BLaER1 (cell line): ENCODE results near the gene SCYGR5.
"Not testable (repeated sequence)": the region's sequence is repeated elsewhere in the genome, so short reads cannot be mapped to it uniquely, and the experiment has no call there.

ENCODE experiments used
- H3K27ac ChIP-seq: shearing (Covaris generic); formaldehyde crosslinking; 2 replicates; pipeline ENCODE4 v1.8.1; 2022
- H3K27me3 ChIP-seq: shearing (Covaris generic); formaldehyde crosslinking; 2 replicates; pipeline ENCODE4 v1.8.1; 2022
- H3K36me3 ChIP-seq: shearing (Covaris generic); formaldehyde crosslinking; 2 replicates; pipeline ENCODE4 v1.8.1; 2022
- H3K4me1 ChIP-seq: shearing (Covaris generic); formaldehyde crosslinking; 2 replicates; pipeline ENCODE4 v1.8.1; 2022
- H3K4me2 ChIP-seq: shearing (Covaris generic); formaldehyde crosslinking; 2 replicates; pipeline ENCODE4 v1.8.1; 2022
- H3K4me3 ChIP-seq: shearing (Covaris generic); formaldehyde crosslinking; 2 replicates; pipeline ENCODE4 v1.8.1; 2022
- H3K9ac ChIP-seq: shearing (Covaris generic); formaldehyde crosslinking; 2 replicates; pipeline ENCODE4 v1.8.1; 2022
- H3K9me3 ChIP-seq: shearing (Covaris generic); formaldehyde crosslinking; 2 replicates; pipeline ENCODE4 v1.8.1; 2022
- H4K20me1 ChIP-seq: shearing (Covaris generic); formaldehyde crosslinking; 2 replicates; pipeline ENCODE4 v1.8.1; 2022
- Cebpa-rat ChIP-seq: shearing (Covaris generic); IDR thresholded peaks from 2 replicates; pipeline ENCODE4 v1.8.1; 2022

The SCYGR5 gene

DNA sequence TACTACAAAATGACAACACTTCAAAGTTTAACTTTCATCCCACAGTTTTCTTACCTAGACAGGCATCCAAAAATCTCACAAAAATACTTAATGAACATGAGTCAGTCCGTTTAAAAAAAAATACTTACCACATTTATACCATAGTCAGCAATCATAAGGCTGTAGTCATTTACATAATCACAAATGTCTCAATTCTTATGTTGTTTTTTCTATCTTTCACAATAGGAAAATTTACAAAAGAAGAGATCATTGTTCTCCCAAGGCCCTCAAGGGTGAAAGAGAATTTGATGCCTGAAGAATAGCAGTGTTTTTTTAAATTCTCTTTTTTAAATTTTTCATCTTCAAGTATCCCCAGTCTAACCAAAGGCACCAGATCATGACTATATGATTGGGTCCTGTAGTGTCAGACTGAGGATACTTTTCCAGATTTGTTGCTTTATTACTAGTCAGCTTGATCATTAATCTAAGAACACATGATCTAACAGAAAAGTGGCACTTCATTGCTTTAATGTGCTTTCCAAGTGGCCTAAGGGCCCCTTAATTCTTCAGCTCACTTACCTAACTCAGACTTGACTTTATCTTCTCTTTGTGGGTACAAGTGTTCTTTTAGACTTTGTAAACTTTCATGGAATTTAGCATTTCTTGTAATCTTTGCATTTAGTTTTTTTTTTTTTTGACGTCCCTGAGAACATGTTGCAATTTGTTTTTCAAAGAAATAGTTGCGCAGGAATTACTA, 4.7 kb downstream of the SCYGR5 start:
- no peaks in the 10 kb centered on the region for H3K36me3 ChIP-seq
- H3K4me3 ChIP-seq: no peak overlapping the region
- H3K4me1 ChIP-seq: peaks cover 4% of the 10 kb centered on the region; the same call in 1 of the 2 replicates
- no peak overlapping the region for H3K9ac ChIP-seq
- H3K4me2 ChIP-seq: no peak overlapping the region
- no peaks in the 10 kb centered on the region for H4K20me1 ChIP-seq
- no peaks in the 10 kb centered on the region for H3K27me3 ChIP-seq
- no peaks in the 10 kb centered on the region; the same call in 1 of the 2 replicates for H3K9me3 ChIP-seq
- TF ChIP-seq Cebpa-rat: no peak
- no peak overlapping the region for H3K27ac ChIP-seq

DNA sequence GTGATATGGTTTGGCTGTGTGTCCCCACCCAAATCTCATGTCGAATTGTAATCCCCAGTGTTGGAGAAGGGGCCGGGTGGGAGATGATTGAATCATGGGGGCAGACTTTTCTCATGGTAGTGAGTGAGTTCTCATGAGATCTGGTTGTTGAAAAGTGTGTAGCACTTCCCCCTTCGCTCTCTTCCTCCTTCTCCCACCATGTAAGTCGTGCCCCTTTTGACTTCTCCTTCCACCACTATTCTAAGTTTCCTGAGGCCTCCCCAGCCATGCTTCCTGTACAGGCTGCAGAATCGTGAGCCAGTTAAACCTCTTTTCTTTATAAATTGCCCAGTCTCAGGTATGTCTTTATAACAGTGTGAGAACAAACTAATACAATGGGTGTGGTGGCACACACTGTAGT, 7.0 kb downstream of the SCYGR5 start:
- not testable (repeated sequence) for H3K36me3 ChIP-seq, H3K4me2 ChIP-seq, H3K9me3 ChIP-seq, H3K4me3 ChIP-seq, H3K9ac ChIP-seq, H3K4me1 ChIP-seq, H3K27me3 ChIP-seq, H3K27ac ChIP-seq, H4K20me1 ChIP-seq

- Histone ChIP-seq H3K4me3 (no peak overlapping the region), H3K9ac (no peak overlapping the region), H3K36me3 (no peaks in the 10 kb centered on the region), H3K4me2 (no peak overlapping the region), H3K27me3 (no peaks in the 10 kb centered on the region), H3K4me1 (peaks cover 4% of the 10 kb centered on the region; the same call in 1 of the 2 replicates), H4K20me1 (no peaks in the 10 kb centered on the region), H3K9me3 (no peaks in the 10 kb centered on the region; the same call in 1 of the 2 replicates), H3K27ac (no peak overlapping the region)
- TF ChIP-seq Cebpa-rat: no peak
Measured at GRCh38 chr2:227674485-227674884, 7.9 kb downstream of the SCYGR5 start.

DNA sequence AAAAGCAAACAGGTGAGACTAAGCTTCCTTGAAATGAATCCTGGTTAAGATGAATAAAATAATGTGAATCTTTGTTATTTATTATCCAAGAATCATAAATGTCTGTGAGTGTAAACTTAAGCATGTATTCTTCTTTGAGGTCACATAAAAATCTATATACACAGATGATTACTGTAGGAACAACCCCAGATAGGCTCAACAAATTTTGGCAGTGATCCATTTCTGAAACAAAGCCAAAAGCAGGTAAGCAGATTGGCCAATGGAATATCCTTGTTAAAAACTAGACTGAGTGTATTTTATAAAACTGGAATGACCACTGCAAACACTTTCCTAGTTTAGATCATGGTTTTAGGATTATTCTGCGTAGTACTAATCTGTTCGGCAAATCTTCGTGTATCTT, 11.3 kb downstream of the SCYGR5 start:
- TF ChIP-seq Cebpa-rat: no peak
- Histone ChIP-seq H4K20me1 (no peaks in the 10 kb centered on the region), H3K36me3 (no peaks in the 10 kb centered on the region), H3K4me2 (no peak overlapping the region), H3K9ac (no peak overlapping the region), H3K4me3 (no peak overlapping the region), H3K9me3 (no peaks in the 10 kb centered on the region; the same call in 1 of the 2 replicates), H3K4me1 (peaks cover 4% of the 10 kb centered on the region; the same call in 1 of the 2 replicates), H3K27me3 (no peaks in the 10 kb centered on the region), H3K27ac (no peak overlapping the region)

DNA sequence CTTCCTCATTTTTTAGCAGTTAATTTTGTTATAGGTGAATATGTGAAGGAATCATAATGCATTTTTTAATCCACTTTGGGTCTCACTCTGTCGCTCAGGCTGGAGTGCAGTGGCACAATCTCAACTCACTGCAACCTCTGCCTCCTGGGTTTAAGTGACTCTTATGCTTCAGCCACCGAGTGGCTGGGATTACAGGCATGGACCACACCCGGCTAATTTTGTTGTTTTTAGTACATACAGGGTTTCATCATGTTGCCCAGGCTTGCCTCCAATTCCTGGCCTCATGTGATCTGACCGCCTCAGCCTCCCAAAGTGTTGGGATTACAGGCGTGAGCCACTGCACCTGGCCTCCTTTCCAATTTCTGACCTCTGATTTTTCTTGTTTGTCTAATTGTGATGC, 17.7 kb downstream of the SCYGR5 start:
- no peak overlapping the region for H3K27ac ChIP-seq
- H3K4me2 ChIP-seq: no peak overlapping the region
- H3K4me1 ChIP-seq: no peaks in the 10 kb centered on the region
- H3K9me3 ChIP-seq: no peaks in the 10 kb centered on the region
- no peaks in the 10 kb centered on the region for H3K27me3 ChIP-seq
- H4K20me1 ChIP-seq: no peaks in the 10 kb centered on the region
- H3K4me3 ChIP-seq: no peak overlapping the region
- no peaks in the 10 kb centered on the region for H3K36me3 ChIP-seq
- H3K9ac ChIP-seq: no peak overlapping the region
- TF ChIP-seq Cebpa-rat: no peak

GRCh38 chr2:227687189-227687588, 20.6 kb downstream of the SCYGR5 start:
- Histone ChIP-seq H3K36me3 (no peaks in the 10 kb centered on the region), H3K27ac (no peak overlapping the region), H4K20me1 (no peaks in the 10 kb centered on the region), H3K4me3 (no peak overlapping the region), H3K4me1 (no peaks in the 10 kb centered on the region), H3K4me2 (no peak overlapping the region), H3K9ac (no peak overlapping the region), H3K9me3 (no peaks in the 10 kb centered on the region), H3K27me3 (no peaks in the 10 kb centered on the region)
- TF ChIP-seq Cebpa-rat: no peak

- TF ChIP-seq Cebpa-rat: no peak
- Histone ChIP-seq H3K4me2 (no peak overlapping the region), H4K20me1 (no peaks in the 10 kb centered on the region), H3K27me3 (no peaks in the 10 kb centered on the region), H3K4me1 (peaks cover 12% of the 10 kb centered on the region), H3K27ac (no peak overlapping the region), H3K4me3 (no peak overlapping the region), H3K9me3 (0 out of 2 replicates have a peak, but pooled peaks cover 2% of the 10 kb centered on the region), H3K36me3 (no peaks in the 10 kb centered on the region), H3K9ac (no peak overlapping the region)
Measured at GRCh38 chr2:227696990-227697679, 30.5 kb downstream of the SCYGR5 start.

DNA sequence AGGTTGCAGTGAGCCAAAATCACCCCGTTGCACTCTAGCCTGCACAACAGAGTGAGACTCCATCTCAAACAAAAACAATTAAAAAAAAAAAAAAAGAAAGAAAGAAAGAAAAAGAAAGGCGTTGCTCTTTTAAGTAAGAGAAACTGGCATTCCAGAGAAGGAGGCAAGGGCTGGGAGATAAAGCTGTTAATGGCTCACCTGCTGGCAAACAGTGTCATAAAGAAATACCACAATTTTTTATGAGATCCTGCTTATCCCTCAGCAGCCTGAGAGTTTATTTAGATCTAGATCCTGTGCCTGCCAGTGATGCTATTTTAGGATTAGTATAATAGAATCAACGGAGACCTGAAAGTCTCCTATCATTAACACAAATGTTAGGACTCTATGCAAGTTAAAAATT, 35.0 kb downstream of the SCYGR5 start:
- no peaks in the 10 kb centered on the region for H3K36me3 ChIP-seq
- H3K9me3 ChIP-seq: 0 out of 2 replicates have a peak, but pooled peaks cover 7% of the 10 kb centered on the region
- H4K20me1 ChIP-seq: no peaks in the 10 kb centered on the region
- H3K9ac ChIP-seq: no peak overlapping the region
- TF ChIP-seq Cebpa-rat: no peak
- no peak overlapping the region for H3K4me2 ChIP-seq
- no peak overlapping the region for H3K27ac ChIP-seq
- H3K4me1 ChIP-seq: peaks cover 12% of the 10 kb centered on the region
- H3K27me3 ChIP-seq: no peaks in the 10 kb centered on the region
- H3K4me3 ChIP-seq: no peak overlapping the region

DNA sequence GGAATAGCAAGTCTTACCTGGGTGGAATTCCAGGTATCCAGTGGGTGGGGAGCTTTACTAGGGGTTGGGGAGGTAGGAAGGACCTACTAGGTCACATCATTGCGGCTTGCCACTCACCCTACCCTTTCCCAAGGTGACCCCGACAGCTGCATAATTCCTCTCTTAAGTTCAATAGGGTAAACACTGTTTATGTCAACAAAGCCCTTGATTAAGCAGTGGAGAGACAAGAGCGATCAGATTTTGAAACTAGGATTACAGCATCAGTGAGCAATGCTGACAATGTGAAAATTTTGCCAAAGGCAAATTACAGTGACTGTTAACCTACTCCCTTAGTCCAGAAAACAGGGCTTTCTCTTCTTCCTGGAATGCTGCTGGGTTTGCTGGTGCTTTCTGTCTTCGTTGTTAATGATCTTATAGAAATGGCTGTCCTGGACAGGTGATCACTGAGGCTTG, 36.7 kb downstream of the SCYGR5 start:
- Histone ChIP-seq H4K20me1 (no peaks in the 10 kb centered on the region), H3K9me3 (0 out of 2 replicates have a peak, but pooled peaks cover 7% of the 10 kb centered on the region), H3K9ac (no peak overlapping the region), H3K4me1 (peaks cover 10% of the 10 kb centered on the region), H3K36me3 (no peaks in the 10 kb centered on the region), H3K27me3 (no peaks in the 10 kb centered on the region), H3K4me2 (no peak overlapping the region), H3K27ac (no peak overlapping the region), H3K4me3 (no peak overlapping the region)
- no peak for TF ChIP-seq Cebpa-rat

DNA sequence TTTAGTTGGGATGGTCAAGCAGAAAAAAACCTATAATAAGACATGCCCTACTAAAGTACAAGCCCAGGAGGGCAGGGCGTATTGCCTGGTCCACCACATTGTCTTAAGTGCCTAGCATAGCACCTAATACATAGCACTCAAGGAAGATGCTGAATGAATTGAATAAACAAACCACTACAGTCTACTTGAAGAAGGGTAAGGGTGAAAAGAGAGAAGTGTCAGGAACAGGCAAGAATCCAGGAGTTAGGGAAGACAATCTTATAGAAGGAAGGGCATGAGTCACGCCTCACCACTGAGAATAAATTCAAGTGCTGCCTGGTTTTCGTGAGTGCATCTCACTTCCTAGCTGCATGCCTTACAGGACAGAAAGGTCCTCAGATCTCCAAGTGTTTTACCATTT, 37.4 kb downstream of the SCYGR5 start:
- H3K4me3 ChIP-seq: no peak overlapping the region

More for the DNA sequence above, 37.4 kb downstream of the SCYGR5 start:
- Histone ChIP-seq H3K36me3 (no peaks in the 10 kb centered on the region), H3K27ac (no peak overlapping the region), H3K4me2 (no peak overlapping the region), H3K27me3 (no peaks in the 10 kb centered on the region), H4K20me1 (no peaks in the 10 kb centered on the region), H3K9ac (no peak overlapping the region), H3K4me1 (peaks cover 4% of the 10 kb centered on the region), H3K9me3 (0 out of 2 replicates have a peak, but pooled peaks cover 7% of the 10 kb centered on the region)
- TF ChIP-seq Cebpa-rat: no peak
